ENCODE measurements around the gene KY. TPM values are rescaled to one million over a fixed set of nuclear protein-coding genes. Genes with fewer than 3 reads are reported as not detected.

Gene KY
- total RNA-seq, 2 donors from 2014 or later: not detected

DNA sequence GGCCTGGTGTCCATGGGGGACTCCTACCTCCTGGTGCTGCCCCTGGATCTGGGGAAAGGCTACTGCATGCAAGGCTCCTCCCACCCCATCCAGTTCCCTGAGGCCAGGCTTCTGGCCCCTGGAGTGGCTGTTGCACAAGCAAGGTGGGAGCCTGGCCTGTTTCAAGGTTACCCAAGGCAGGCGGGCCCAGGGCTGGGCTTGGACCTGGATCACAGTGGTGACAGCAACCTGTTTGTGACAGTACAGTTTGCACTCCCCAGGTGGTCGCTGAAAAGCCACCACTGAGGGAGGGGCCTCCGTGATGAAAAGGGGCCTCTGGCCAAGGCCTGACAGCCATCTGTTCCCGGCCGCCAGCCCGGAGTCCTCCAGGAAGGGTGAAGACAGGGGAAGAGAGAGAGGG, 14.4 kb upstream of the KY start:
- H3K9ac ChIP-seq (ENCODE audit: extremely low read depth, low read length, poor library complexity, severe bottlenecking): no peak overlapping the region
- no peak for DNase-seq
- WGBS, 2 experiments (ENCODE audit: insufficient coverage in 1 of 2, insufficient read length in 1 of 2): 82% methylated on average over 6 of the region's 6 CpGs; no CpG with 5 or more reads in 1 of the 2 experiments
- Mint-ChIP-seq H3K36me3 (ENCODE audit: low read depth) (no peaks in the 10 kb centered on the region), H3K4me3 (no peak overlapping the region), H3K27ac (no peak overlapping the region), H3K27me3 (ENCODE audit: insufficient read depth) (peaks cover 54% of the 10 kb centered on the region), H3K9me3 (no peaks in the 10 kb centered on the region), H3K4me1 (no peaks in the 10 kb centered on the region)
- peaks cover 14% of the 10 kb centered on the region for H3K27me3 ChIP-seq (ENCODE audit: control insufficient read depth, insufficient read depth, low read length, poor library complexity, severe bottlenecking)
- no peaks in the 10 kb centered on the region for H3K9me3 ChIP-seq (ENCODE audit: control insufficient read depth, low read length)
- no peaks in the 10 kb centered on the region for H3K36me3 ChIP-seq (ENCODE audit: control insufficient read depth, insufficient read depth, low read length)
- TF ChIP-seq, protein P1, sequence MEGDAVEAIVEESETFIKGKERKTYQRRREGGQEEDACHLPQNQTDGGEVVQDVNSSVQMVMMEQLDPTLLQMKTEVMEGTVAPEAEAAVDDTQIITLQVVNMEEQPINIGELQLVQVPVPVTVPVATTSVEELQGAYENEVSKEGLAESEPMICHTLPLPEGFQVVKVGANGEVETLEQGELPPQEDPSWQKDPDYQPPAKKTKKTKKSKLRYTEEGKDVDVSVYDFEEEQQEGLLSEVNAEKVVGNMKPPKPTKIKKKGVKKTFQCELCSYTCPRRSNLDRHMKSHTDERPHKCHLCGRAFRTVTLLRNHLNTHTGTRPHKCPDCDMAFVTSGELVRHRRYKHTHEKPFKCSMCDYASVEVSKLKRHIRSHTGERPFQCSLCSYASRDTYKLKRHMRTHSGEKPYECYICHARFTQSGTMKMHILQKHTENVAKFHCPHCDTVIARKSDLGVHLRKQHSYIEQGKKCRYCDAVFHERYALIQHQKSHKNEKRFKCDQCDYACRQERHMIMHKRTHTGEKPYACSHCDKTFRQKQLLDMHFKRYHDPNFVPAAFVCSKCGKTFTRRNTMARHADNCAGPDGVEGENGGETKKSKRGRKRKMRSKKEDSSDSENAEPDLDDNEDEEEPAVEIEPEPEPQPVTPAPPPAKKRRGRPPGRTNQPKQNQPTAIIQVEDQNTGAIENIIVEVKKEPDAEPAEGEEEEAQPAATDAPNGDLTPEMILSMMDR (conservative IDR thresholded peaks at IDR 0.05): no peak
- no peak overlapping the region for H3K27ac ChIP-seq (ENCODE audit: low read depth, low read length)
- H3K4me1 ChIP-seq (ENCODE audit: control insufficient read depth, insufficient read depth, low read length): no peaks in the 10 kb centered on the region
- H3K4me3 ChIP-seq (ENCODE audit: low read length): no peak overlapping the region

- H3K9me3 Mint-ChIP-seq: no peaks in the 10 kb centered on the region
- Histone ChIP-seq H3K27me3 (ENCODE audit: control insufficient read depth, insufficient read depth, low read length, poor library complexity, severe bottlenecking) (peaks cover 11% of the 10 kb centered on the region), H3K36me3 (ENCODE audit: control insufficient read depth, insufficient read depth, low read length) (no peaks in the 10 kb centered on the region), H3K4me1 (ENCODE audit: control insufficient read depth, insufficient read depth, low read length) (no peaks in the 10 kb centered on the region), H3K9ac (ENCODE audit: extremely low read depth, low read length, poor library complexity, severe bottlenecking) (no peak overlapping the region), H3K27ac (ENCODE audit: low read depth, low read length) (no peak overlapping the region), H3K4me3 (ENCODE audit: low read length) (no peak overlapping the region), H3K9me3 (ENCODE audit: control insufficient read depth, low read length) (no peaks in the 10 kb centered on the region)
- WGBS, 2 experiments (ENCODE audit: insufficient coverage in 1 of 2, insufficient read length in 1 of 2): 87% methylated on average over 5 to 7 of the region's 7 CpGs
- H3K4me1 Mint-ChIP-seq: no peaks in the 10 kb centered on the region
- no peak overlapping the region for H3K4me3 Mint-ChIP-seq
- H3K27me3 Mint-ChIP-seq (ENCODE audit: insufficient read depth): peaks cover 55% of the 10 kb centered on the region
- H3K36me3 Mint-ChIP-seq (ENCODE audit: low read depth): no peaks in the 10 kb centered on the region
- TF ChIP-seq, protein P1 (conservative IDR thresholded peaks at IDR 0.05): no peak
- DNase-seq: no peak
- no peak overlapping the region for H3K27ac Mint-ChIP-seq
Observed at GRCh38 chr3:134663721-134664456, 13.1 kb upstream of the KY start.

DNA sequence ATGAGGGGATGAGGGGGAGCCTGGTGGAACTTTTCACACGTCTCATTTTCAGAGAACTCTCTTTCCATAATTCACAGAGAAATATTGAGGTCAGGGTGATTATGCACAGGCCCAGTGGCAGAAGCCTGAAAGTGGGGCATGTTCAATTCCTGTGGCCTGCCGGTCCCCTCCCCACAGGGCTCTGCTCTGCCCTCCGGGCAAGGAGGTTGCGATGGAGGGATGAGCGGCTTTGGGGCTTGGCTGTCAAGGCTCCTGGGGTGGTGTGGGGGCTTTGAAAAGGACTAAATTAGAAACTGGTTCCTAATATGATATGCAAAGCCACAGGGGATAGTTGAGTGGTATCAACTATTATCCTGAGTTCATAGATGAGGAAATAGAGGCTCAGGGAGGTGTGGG, 9.2 kb upstream of the KY start:
- H3K4me1 Mint-ChIP-seq: no peaks in the 10 kb centered on the region
- TF ChIP-seq, protein P1 (conservative IDR thresholded peaks at IDR 0.05): no peak
- peaks cover 61% of the 10 kb centered on the region for H3K27me3 Mint-ChIP-seq (ENCODE audit: insufficient read depth)
- no peaks in the 10 kb centered on the region for H3K9me3 Mint-ChIP-seq
- WGBS, 2 experiments (ENCODE audit: insufficient coverage in 1 of 2, insufficient read length in 1 of 2): 97 to 100% methylated on average over 1 to 4 of the region's 5 CpGs
- H3K27ac Mint-ChIP-seq: no peak overlapping the region
- H3K36me3 Mint-ChIP-seq (ENCODE audit: low read depth): no peaks in the 10 kb centered on the region
- no peaks in the 10 kb centered on the region for H3K36me3 ChIP-seq (ENCODE audit: control insufficient read depth, insufficient read depth, low read length)
- H3K27me3 ChIP-seq (ENCODE audit: control insufficient read depth, insufficient read depth, low read length, poor library complexity, severe bottlenecking): peaks cover 25% of the 10 kb centered on the region
- no peak overlapping the region for H3K4me3 Mint-ChIP-seq
- H3K9me3 ChIP-seq (ENCODE audit: control insufficient read depth, low read length): no peaks in the 10 kb centered on the region
- no peak overlapping the region for H3K9ac ChIP-seq (ENCODE audit: extremely low read depth, low read length, poor library complexity, severe bottlenecking)
- H3K4me1 ChIP-seq (ENCODE audit: control insufficient read depth, insufficient read depth, low read length): no peaks in the 10 kb centered on the region
- no peak overlapping the region for H3K27ac ChIP-seq (ENCODE audit: low read depth, low read length)
- no peak for DNase-seq
- H3K4me3 ChIP-seq (ENCODE audit: low read length): no peak overlapping the region

All from endodermal cell (in vitro differentiated cells).